BJ (cell line): Measurements from ENCODE around the gene DEFB114. TPM values are rescaled to one million over a fixed set of nuclear protein-coding genes. Genes with fewer than 3 reads are reported as not detected.

Experiments used
- CTCF ChIA-PET: fragments of 350-600 bp; formaldehyde crosslinking; extraction: SDS; loops from one replicate; lab custom pipeline; 2021; ENCODE audit warnings: antibody characterized with exemption, inconsistent platforms; lab: Yijun Ruan, JAX
- POLR2A ChIA-PET: fragments of 300-600 bp; sonication (Branson Sonifier 250); formaldehyde crosslinking; extraction: SDS; loops from one replicate; lab custom pipeline; 2021; ENCODE audit warnings: antibody characterized with exemption; lab: Charles Lee
- DNase-seq: peaks from one replicate; pipeline ENCODE4 v3.0.0-alpha.2; 2011; ENCODE audit warnings: low read depth
- H3K27me3 ChIP-seq: 2 replicates; pipeline ENCODE4 v1.6.0; 2011; ENCODE audit warnings: low read length; ENCODE audit not compliant: control insufficient read depth, insufficient read depth
- H3K36me3 ChIP-seq: 2 replicates; pipeline ENCODE4 v1.5.1; 2011; ENCODE audit warnings: low read length; ENCODE audit not compliant: control insufficient read depth, insufficient read depth
- H3K4me3 ChIP-seq: 2 replicates; pipeline ENCODE4 v1.5.1; 2011; ENCODE audit warnings: low read depth, mild to moderate bottlenecking, control low read depth, low read length
- polyA plus RNA-seq: library from polyadenylated mRNA; depleted of rRNA; stranded (reverse); fragments of >200 nt; gene quantifications from 2 replicates; pipeline ENCODE4 v1.2.3, GENCODE V29; 2011
- TF ChIP-seq, protein P1 (sequence below): IDR thresholded peaks from 2 replicates; pipeline ENCODE4 v1.5.1; 2011; ENCODE audit warnings: low read depth, mild to moderate bottlenecking, control low read depth, inconsistent platforms, low read length, moderate library complexity; ENCODE audit not compliant: insufficient read depth

The DEFB114 gene
- polyA plus RNA-seq, 1 experiment, result not detected

DNA sequence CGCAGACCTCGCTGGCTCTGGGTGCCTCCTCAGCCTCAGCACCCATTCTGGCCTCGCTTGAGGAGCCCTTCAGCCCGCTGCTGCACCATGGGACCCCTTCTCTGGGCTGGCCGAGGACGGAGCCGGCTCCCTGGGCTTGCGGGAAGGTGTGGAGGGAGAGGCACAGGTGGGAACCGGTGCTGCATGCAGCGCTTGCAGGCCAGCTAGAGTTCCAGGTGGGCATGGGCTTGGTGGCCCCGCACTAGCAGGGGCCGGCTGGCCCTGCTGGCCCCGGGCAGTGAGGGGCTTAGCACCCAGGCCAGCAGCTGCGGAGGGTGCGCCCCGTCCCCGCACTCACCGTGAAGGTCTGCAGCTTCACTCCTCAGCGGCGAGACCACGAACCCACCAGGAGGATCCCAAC, 30.4 kb downstream of the DEFB114 start:
- H3K36me3 ChIP-seq, result no peaks in the 10 kb centered on the region
- no peak for DNase-seq
- TF ChIP-seq, protein P1, sequence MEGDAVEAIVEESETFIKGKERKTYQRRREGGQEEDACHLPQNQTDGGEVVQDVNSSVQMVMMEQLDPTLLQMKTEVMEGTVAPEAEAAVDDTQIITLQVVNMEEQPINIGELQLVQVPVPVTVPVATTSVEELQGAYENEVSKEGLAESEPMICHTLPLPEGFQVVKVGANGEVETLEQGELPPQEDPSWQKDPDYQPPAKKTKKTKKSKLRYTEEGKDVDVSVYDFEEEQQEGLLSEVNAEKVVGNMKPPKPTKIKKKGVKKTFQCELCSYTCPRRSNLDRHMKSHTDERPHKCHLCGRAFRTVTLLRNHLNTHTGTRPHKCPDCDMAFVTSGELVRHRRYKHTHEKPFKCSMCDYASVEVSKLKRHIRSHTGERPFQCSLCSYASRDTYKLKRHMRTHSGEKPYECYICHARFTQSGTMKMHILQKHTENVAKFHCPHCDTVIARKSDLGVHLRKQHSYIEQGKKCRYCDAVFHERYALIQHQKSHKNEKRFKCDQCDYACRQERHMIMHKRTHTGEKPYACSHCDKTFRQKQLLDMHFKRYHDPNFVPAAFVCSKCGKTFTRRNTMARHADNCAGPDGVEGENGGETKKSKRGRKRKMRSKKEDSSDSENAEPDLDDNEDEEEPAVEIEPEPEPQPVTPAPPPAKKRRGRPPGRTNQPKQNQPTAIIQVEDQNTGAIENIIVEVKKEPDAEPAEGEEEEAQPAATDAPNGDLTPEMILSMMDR, result no peak
- H3K27me3 ChIP-seq, result no peaks in the 10 kb centered on the region
- ChIA-PET CTCF (no interaction called here), POLR2A (no interaction called here)
- no peak overlapping the region for H3K4me3 ChIP-seq

DNA sequence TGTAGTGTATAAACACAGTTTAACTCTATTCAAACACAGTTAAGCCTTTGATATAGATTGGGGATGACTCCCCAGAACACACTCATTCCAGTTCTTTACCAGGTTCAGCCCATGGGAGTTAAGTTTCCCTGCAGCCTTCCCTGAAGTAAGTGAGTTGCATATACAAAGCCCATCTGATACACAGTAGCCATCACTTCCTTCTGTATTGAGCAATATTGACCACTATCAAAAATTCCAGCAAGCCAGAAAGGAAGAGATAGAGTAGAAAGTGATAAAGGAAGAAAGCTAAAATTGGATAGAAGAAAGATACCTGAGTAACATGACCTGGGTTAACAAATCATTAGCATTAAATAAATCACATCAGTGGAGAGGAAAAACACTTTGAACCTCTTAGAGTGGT, 34.6 kb downstream of the DEFB114 start:
- ChIA-PET CTCF (interaction anchor here (0.7 kb wide), 1 partner anchor 16 kb away, joined by 3 read pairs; no protein-coding TSS in a partner anchor), POLR2A (no interaction called here)
- TF ChIP-seq, protein P1, result no peak
- no peak for DNase-seq
- no peaks in the 10 kb centered on the region for H3K36me3 ChIP-seq
- no peaks in the 10 kb centered on the region for H3K27me3 ChIP-seq
- no peak overlapping the region for H3K4me3 ChIP-seq

DNA sequence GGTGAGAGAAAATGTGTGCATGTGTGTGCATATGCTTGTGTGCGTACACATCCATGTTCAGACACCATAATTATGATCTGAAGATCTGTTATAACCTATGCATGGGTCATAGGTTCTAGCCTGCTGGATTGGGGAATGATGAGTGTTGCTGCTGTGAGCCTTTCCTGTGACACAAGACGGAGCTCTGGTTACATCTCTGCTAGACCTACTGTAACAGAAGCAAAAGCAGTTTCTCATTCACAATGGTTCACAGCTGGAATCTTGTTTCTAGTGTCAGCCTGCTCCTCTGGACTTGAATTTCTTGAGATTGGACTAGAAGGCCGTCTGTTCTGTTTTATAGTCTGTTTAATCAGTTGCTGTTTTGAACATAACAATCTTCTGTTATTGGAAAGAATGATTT, 40.1 kb downstream of the DEFB114 start:
- TF ChIP-seq, protein P1, result no peak
- H3K27me3 ChIP-seq, result no peaks in the 10 kb centered on the region
- no peak for DNase-seq
- POLR2A ChIA-PET, result no interaction called here
- H3K4me3 ChIP-seq, result no peak overlapping the region
- H3K36me3 ChIP-seq, result no peaks in the 10 kb centered on the region
- CTCF ChIA-PET, result no interaction called here

DNA sequence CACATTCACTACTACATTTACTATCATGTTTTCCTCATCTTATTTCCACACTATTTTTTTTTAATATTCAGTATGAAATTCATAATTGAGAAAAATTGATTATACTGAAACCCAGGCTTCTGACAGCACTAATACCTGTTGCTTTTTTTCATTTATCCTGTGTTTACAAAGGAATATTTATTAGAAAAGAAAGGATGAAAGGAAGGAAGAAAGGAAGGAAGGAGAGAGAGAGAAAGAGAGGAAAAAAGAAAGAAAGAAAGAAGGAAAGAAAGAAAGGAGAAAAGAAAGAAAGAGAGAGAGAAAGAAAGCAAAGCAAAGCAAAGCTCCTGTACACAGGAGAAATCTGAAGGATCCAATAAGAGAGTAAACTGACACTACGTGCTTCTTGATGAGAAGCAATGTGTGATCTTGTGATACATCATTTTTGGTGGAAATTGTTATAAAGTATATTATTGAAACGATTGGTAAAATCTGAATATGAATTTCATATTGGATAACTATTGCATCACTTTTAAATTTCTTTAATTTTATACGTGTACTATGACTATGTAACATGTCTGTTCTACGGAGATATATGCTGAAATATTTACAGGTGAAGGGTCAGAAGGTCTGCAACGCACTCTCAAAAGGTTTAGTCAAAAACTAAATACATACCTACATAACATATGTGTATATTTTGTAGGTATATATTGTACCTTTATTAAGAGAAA, 43.9 kb downstream of the DEFB114 start:
- H3K36me3 ChIP-seq, result no peaks in the 10 kb centered on the region
- ChIA-PET CTCF (no interaction called here), POLR2A (no interaction called here)
- no peak overlapping the region for H3K4me3 ChIP-seq
- no peak for DNase-seq
- TF ChIP-seq, protein P1, result no peak
- no peaks in the 10 kb centered on the region for H3K27me3 ChIP-seq

DNA sequence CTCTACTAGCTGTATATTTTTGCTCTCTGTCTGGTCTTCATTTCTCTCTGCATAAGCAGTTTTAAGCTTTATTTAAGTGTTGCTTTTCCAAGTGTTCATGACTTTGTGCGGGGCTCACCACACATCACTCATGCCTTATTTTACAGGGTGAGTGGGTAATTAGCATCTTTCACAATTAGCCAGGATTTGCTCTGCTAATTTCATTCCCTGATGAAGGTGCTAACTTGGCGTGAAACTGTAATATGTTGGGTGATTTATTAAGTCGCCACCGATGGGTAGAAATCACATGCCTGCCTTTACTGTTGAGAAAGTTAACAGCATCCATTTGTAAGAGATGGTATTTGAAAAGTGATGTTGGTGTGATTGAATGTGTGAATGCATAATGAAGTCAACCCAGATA, 44.7 kb downstream of the DEFB114 start:
- POLR2A ChIA-PET, result no interaction called here
- H3K4me3 ChIP-seq, result no peak overlapping the region
- no peaks in the 10 kb centered on the region for H3K27me3 ChIP-seq
- DNase-seq, result no peak
- H3K36me3 ChIP-seq, result no peaks in the 10 kb centered on the region
- TF ChIP-seq, protein P1, result no peak
- CTCF ChIA-PET, result interaction anchor here (0.6 kb wide), 1 partner anchor 419 kb away, joined by 5 read pairs; no protein-coding TSS in a partner anchor
